Measurements from ENCODE around the gene BRD4. TPM values are rescaled to one million over a fixed set of nuclear protein-coding genes. Genes with fewer than 3 reads are reported as not detected.

BRD4 gene
- total RNA-seq, 4 donors from 2014 or later: 51.0 to 148 (median 77.5) TPM

GRCh38 chr19:15303105-15303780, 29.1 kb downstream of the BRD4 start:
- H3K4me3 ChIP-seq: no peak overlapping the region
- peaks cover 0 to 62% (median 25%) of the 10 kb centered on the region in 4 donors for H3K4me1 ChIP-seq
- H3K36me3 ChIP-seq: no peaks in the 10 kb centered on the region
- no peaks in the 10 kb centered on the region for H3K27me3 ChIP-seq
- no peak for TF ChIP-seq CTCF (IDR thresholded peaks at IDR 0.05)
- no peak for TF ChIP-seq POLR2A (IDR thresholded peaks at IDR 0.05)
- H3K9me3 ChIP-seq: no peaks in the 10 kb centered on the region
- H3K27ac ChIP-seq: peak overlapping the region in 3 of 4 donors; percentile 7 to 13 (median 8)
- DNase-seq: no peak

- no peak for DNase-seq
- H3K36me3 ChIP-seq: peaks cover 0 to 4% (median 0%) of the 10 kb centered on the region in 3 donors
- H3K27ac ChIP-seq: no peak overlapping the region
- no peaks in the 10 kb centered on the region for H3K9me3 ChIP-seq
- H3K4me3 ChIP-seq: no peak overlapping the region
- no peaks in the 10 kb centered on the region for H3K27me3 ChIP-seq
- peaks cover 0 to 71% (median 36%) of the 10 kb centered on the region in 4 donors for H3K4me1 ChIP-seq
- no peak for TF ChIP-seq POLR2A (IDR thresholded peaks at IDR 0.05)
- no peak for TF ChIP-seq CTCF (IDR thresholded peaks at IDR 0.05)
Measured at GRCh38 chr19:15300533-15301197, 31.7 kb downstream of the BRD4 start.

GRCh38 chr19:15299568-15300409, 32.5 kb downstream of the BRD4 start:
- H3K4me1 ChIP-seq: peaks cover 0 to 76% (median 38%) of the 10 kb centered on the region in 4 donors
- peaks cover 0 to 4% (median 0%) of the 10 kb centered on the region in 3 donors for H3K36me3 ChIP-seq
- DNase-seq: no peak
- no peaks in the 10 kb centered on the region for H3K27me3 ChIP-seq
- no peak overlapping the region for H3K4me3 ChIP-seq
- H3K9me3 ChIP-seq: no peaks in the 10 kb centered on the region
- TF ChIP-seq CTCF (IDR thresholded peaks at IDR 0.05) (no peak), POLR2A (IDR thresholded peaks at IDR 0.05) (no peak)
- H3K27ac ChIP-seq: no peak overlapping the region

GRCh38 chr19:15298847-15299567, 33.3 kb downstream of the BRD4 start:
- Histone ChIP-seq H3K27me3 (no peaks in the 10 kb centered on the region), H3K9me3 (no peaks in the 10 kb centered on the region), H3K4me1 (peaks cover 0 to 78% (median 41%) of the 10 kb centered on the region in 4 donors), H3K36me3 (peaks cover 0 to 4% (median 0%) of the 10 kb centered on the region in 3 donors), H3K27ac (no peak overlapping the region), H3K4me3 (no peak overlapping the region)
- no peak for TF ChIP-seq CTCF (IDR thresholded peaks at IDR 0.05)
- TF ChIP-seq POLR2A (IDR thresholded peaks at IDR 0.05): no peak
- no peak for DNase-seq

All from Peyer's patch (tissue), 4 donors.